ENCODE results near the gene RNF152.

RNF152 gene

GRCh38 chr18:61855449-61856378 is 37.1 kb downstream of the RNF152 start:
- H3K27ac ChIP-seq, result peak overlapping the region; percentile 0 to 47
- TF ChIP-seq, protein P1, sequence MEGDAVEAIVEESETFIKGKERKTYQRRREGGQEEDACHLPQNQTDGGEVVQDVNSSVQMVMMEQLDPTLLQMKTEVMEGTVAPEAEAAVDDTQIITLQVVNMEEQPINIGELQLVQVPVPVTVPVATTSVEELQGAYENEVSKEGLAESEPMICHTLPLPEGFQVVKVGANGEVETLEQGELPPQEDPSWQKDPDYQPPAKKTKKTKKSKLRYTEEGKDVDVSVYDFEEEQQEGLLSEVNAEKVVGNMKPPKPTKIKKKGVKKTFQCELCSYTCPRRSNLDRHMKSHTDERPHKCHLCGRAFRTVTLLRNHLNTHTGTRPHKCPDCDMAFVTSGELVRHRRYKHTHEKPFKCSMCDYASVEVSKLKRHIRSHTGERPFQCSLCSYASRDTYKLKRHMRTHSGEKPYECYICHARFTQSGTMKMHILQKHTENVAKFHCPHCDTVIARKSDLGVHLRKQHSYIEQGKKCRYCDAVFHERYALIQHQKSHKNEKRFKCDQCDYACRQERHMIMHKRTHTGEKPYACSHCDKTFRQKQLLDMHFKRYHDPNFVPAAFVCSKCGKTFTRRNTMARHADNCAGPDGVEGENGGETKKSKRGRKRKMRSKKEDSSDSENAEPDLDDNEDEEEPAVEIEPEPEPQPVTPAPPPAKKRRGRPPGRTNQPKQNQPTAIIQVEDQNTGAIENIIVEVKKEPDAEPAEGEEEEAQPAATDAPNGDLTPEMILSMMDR (IDR thresholded peaks at IDR 0.05), result no peak

DNA sequence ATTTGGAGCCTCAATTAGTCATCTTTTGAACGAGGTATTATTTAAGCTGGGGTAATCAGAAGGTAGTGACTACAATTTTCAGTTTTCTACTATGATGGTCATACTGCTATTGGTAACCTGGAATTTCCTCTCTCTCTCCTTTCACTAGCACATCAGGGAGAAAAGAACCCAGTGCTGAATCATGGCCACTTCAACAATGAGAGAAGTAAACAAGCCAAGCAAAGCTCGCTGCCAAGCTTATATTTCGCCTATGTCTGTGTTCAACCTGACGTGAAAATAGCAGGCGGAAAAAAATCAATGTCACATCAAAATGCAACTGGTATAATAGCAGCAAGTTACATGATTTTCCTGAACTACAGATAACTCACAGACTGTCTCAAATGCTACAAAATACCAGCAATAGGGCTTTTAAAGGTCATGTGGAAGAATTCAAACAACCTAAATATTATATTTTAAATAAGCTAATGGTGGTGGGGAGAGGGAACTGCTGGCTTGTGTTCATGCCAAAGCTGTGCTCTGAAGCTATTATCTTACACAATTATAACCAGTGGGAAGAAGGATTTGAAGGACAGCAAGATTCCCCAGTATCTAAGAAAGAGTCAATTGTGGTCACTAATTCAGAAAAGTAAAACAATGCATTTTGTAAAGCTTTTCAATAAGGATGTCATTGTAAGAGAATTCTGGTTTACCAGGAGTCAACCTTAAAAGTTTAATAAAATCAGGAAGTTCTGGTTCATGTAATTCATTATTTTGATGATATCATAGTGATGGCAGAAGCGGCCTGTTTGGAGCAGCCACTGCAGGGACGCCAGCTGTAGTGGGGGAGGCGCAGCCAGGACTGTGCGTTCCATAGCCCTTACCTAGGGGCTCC is 38.0 kb downstream of the RNF152 start:
- DNase-seq (ENCODE audit: low spot score), result no peak
- H3K4me3 ChIP-seq, result peak overlapping the region; percentile 18

More at GRCh38 chr18:61855449-61856378, 37.1 kb downstream of the RNF152 start:
- no peak for DNase-seq (ENCODE audit: low spot score)
- peak overlapping the region; percentile 18 for H3K4me3 ChIP-seq

GRCh38 chr18:61853855-61854254 is 39.0 kb downstream of the RNF152 start:
- TF ChIP-seq, protein P1 (IDR thresholded peaks at IDR 0.05), result no peak
- peak overlapping the region; percentile 56 to 57 for H3K27ac ChIP-seq
- H3K4me3 ChIP-seq, result no peak overlapping the region
- DNase-seq (ENCODE audit: low spot score), result no peak

More for the DNA sequence above, 38.0 kb downstream of the RNF152 start:
- TF ChIP-seq, protein P1 (IDR thresholded peaks at IDR 0.05), result no peak
- peak overlapping the region; percentile 56 to 57 for H3K27ac ChIP-seq

GRCh38 chr18:61852496-61852895 is 40.3 kb downstream of the RNF152 start:
- Histone ChIP-seq H3K4me3 (no peak overlapping the region), H3K27ac (peak overlapping the region; percentile 57 to 66)
- no peak for DNase-seq (ENCODE audit: low spot score)
- TF ChIP-seq, protein P1 (IDR thresholded peaks at IDR 0.05), result no peak

DNA sequence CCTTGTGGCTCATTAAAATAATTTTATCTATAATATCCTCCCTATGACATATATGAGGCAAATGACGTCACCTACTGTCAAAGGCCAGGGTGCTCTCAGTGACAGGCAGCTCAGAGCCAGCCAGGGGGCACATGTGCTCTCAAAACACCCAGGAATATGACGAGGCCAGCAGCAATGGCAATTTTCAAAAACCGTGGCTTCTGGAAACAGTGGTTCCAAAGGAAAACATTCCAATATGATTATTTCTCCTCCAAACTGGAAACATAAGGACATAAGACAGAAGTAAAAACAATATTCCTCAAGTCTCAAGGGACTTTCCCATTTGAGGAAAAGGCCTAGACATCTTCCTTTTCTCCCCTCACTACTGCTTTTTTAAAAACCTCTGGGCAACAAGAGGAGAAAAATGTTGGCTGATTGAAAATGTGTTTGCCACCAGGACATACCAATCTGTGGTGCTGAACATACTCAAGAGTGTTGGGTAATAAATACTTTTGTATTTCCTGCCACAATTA is 40.8 kb downstream of the RNF152 start:
- peak; percentile 80 for DNase-seq (ENCODE audit: low spot score)
- TF ChIP-seq, protein P1 (IDR thresholded peaks at IDR 0.05), result no peak
- peak overlapping the region; percentile 57 to 66 for H3K27ac ChIP-seq

DNA sequence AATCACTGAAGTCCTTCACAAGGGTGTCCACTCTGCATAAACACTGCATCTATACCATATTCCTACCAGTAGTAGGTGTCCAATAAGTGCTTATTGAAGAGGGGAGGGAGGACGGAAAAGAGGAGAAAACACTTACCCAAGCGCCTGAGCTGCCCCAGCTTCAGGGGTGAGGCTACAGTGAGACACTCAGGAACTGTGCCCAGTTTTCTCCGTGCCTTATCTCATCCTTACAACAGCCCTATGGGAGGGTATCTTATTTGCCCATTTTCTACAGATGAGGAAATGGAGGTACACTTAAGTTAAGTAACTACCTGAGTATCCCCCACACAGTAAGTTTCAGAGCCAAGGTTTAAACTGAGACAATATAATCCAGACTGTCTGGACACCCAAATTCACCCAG is 41.5 kb downstream of the RNF152 start:
- TF ChIP-seq, protein P1 (IDR thresholded peaks at IDR 0.05), result no peak
- no peak for DNase-seq (ENCODE audit: low spot score)
- Histone ChIP-seq H3K4me3 (peak overlapping the region; percentile 27), H3K27ac (peak overlapping the region; percentile 57 to 66)

More for the DNA sequence above, 40.8 kb downstream of the RNF152 start:
- H3K4me3 ChIP-seq, result no peak overlapping the region
